K562 (cell line): ENCODE data around the gene ERRFI1. TPM values are rescaled to one million over a fixed set of nuclear protein-coding genes. Genes with fewer than 3 reads are reported as not detected.

ENCODE experiments used
- ATAC-seq: fragments of 200-7000 bp; cut with Tn5 transposase; 3 replicates; pipeline ENCODE4 v1.9.1; 2020; ENCODE audit warnings: moderate library complexity
- BruUV-seq: library from RNA; stranded (reverse); fragments of 400-500 nt; replicated peaks from 2 replicates; lab custom pipeline; 2021; lab: Mats Ljungman, UMichigan
- CTCF ChIA-PET: fragments of 300-600 bp; formaldehyde crosslinking; extraction: SDS; loops from one replicate; lab custom pipeline; 2021; ENCODE audit warnings: low intra/inter-chr PET ratio; lab: Yijun Ruan, JAX
- POLR2A ChIA-PET: fragments of 300-600, 350-650 bp; sonication (Branson Sonifier 250); formaldehyde crosslinking; extraction: SDS; loops from one replicate; lab custom pipeline; 2021; ENCODE audit warnings: antibody characterized with exemption, inconsistent platforms; lab: Yijun Ruan, JAX
- DNase-seq, 4 experiments: peaks; one replicate each; pipeline versions ENCODE4 v3.0.0 to v3.0.0-alpha.2; 2011 to 2018; ENCODE audit warnings: low spot score in 3 of 4, mixed read lengths in 3 of 4; ENCODE audit errors: extremely low read depth in 1 of 4
- FAIRE-seq: peaks from 2 replicates; lab custom pipeline; 2011; peaks lifted over from hg19 to GRCh38; lab: Jason Lieb, UNC
- H2AFZ ChIP-seq: 2 replicates; pipeline ENCODE4 v1.6.0; 2011; ENCODE audit warnings: low read depth, low read length, control low read depth, inconsistent platforms
- H3K27ac ChIP-seq: fragments of 200-600 bp; 3 replicates; pipeline ENCODE4 v1.8.0; 2011; ENCODE audit warnings: low read depth, mild to moderate bottlenecking, control low read depth, inconsistent platforms, low read length, moderate library complexity, mixed read lengths; ENCODE audit errors: extremely low read depth
- H3K27me3 ChIP-seq, 2 experiments: fragments of 300-600 bp in 1 of 2; 2 replicates in 1 of 2; 3 replicates in 1 of 2; pipeline versions ENCODE4 v1.6.0 to v1.8.0; 2011; ENCODE audit warnings: inconsistent platforms in 2 of 2, low read length in 2 of 2, mild to moderate bottlenecking in 1 of 2, mixed read lengths in 1 of 2, moderate library complexity in 1 of 2; ENCODE audit not compliant: control insufficient read depth in 2 of 2, insufficient read depth in 2 of 2
- H3K36me3 ChIP-seq: fragments of 300-600 bp; 3 replicates; pipeline ENCODE4 v1.8.0; 2011; ENCODE audit warnings: mild to moderate bottlenecking, low read length, inconsistent platforms; ENCODE audit not compliant: control insufficient read depth, insufficient read depth
- H3K4me1 ChIP-seq, 2 experiments: fragments of 200-600 bp in 1 of 2; replicated peaks in 1 of 2; 2 replicates in 1 of 2; 3 replicates in 1 of 2; pipeline versions ENCODE4 v1.5.1 to v1.8.0; 2011; ENCODE audit warnings: inconsistent platforms in 2 of 2, low read length in 2 of 2, mild to moderate bottlenecking in 1 of 2, mixed read lengths in 1 of 2, moderate library complexity in 1 of 2; ENCODE audit not compliant: control insufficient read depth in 2 of 2, insufficient read depth in 2 of 2
- H3K4me2 ChIP-seq: 2 replicates; pipeline ENCODE4 v1.6.1; 2011; ENCODE audit warnings: low read length, control low read depth, inconsistent platforms, mixed read lengths; ENCODE audit not compliant: insufficient read depth
- H3K4me3 ChIP-seq: fragments of 200-600 bp; sonication (generic), shearing (Covaris generic); 2 replicates; pipeline ENCODE4 v1.5.1; 2016; ENCODE audit warnings: control low read depth, inconsistent platforms
- H3K79me2 ChIP-seq: fragments of 200-600 bp; 3 replicates; pipeline ENCODE4 v1.8.0; 2011; ENCODE audit warnings: low read length, inconsistent platforms; ENCODE audit not compliant: control insufficient read depth, insufficient read depth
- H3K9ac ChIP-seq, 2 experiments: 2 replicates each; pipeline versions ENCODE4 v1.6.0 to v1.6.1; 2011; ENCODE audit warnings: low read depth in 2 of 2, low read length in 2 of 2, control low read depth in 1 of 2, inconsistent platforms in 1 of 2, mild to moderate bottlenecking in 1 of 2, mixed read lengths in 1 of 2; ENCODE audit not compliant: insufficient read depth in 1 of 2
- H3K9me1 ChIP-seq: one replicate; pipeline ENCODE4 v1.6.0; 2011; ENCODE audit warnings: inconsistent platforms, mild to moderate bottlenecking, low read length, moderate library complexity; ENCODE audit not compliant: control insufficient read depth, insufficient read depth
- H3K9me3 ChIP-seq: replicated peaks from 2 replicates; pipeline ENCODE4 v1.5.1; 2011; ENCODE audit warnings: low read depth, low read length, inconsistent platforms; ENCODE audit not compliant: control insufficient read depth, insufficient read depth
- H4K20me1 ChIP-seq: replicated peaks from 2 replicates; pipeline ENCODE4 v1.6.1; 2011; ENCODE audit warnings: low read length, inconsistent platforms, mixed read lengths; ENCODE audit not compliant: control insufficient read depth, insufficient read depth
- FOXK1 ChIP-seq: sonication (generic); formaldehyde crosslinking; IDR thresholded peaks from 2 replicates; pipeline ENCODE4 v1.8.0; 2022; ENCODE audit warnings: missing genetic modification reagents, mild to moderate bottlenecking, borderline replicate concordance
- FOXM1 ChIP-seq, 2 experiments: fragments of 450-650 bp in 1 of 2; sonication (generic) in 1 of 2; formaldehyde crosslinking in 1 of 2; IDR thresholded peaks; 2 replicates each; pipeline versions ENCODE4 v1.6.1 to v1.9.0; 2017 to 2022; ENCODE audit warnings: low read depth in 2 of 2, mild to moderate bottlenecking in 2 of 2, missing genetic modification reagents in 1 of 2, moderate library complexity in 1 of 2
- RFX7 ChIP-seq: fragments of 250-450 bp; sonication (Bioruptor Pico); IDR thresholded peaks from 2 replicates; pipeline ENCODE4 v1.5.1; 2021; ENCODE audit warnings: mild to moderate bottlenecking
- TFAM ChIP-seq: fragments of 250-450 bp; sonication (Bioruptor Pico); conservative IDR thresholded peaks from 2 replicates; pipeline ENCODE4 v1.5.0; 2021; ENCODE audit warnings: mild to moderate bottlenecking, moderate library complexity
- ZFP30 ChIP-seq: fragments of 250-450 bp; sonication (Bioruptor Pico); IDR thresholded peaks from 2 replicates; pipeline ENCODE4 v1.8.0; 2022; ENCODE audit warnings: moderate library complexity, mild to moderate bottlenecking, inconsistent platforms, borderline replicate concordance
- ZNF197 ChIP-seq: fragments of 200-800 bp; sonication (Bioruptor generic); IDR thresholded peaks from 2 replicates; pipeline ENCODE4 v1.6.1; 2016; ENCODE audit warnings: low read depth, missing genetic modification characterization, missing compliant biosample characterization
- WGBS: fragments of 100-300 bp; shearing (Covaris generic); methylation state at CpG from one replicate; pipeline ENCODE4 v1.1.6; 2016; ENCODE audit warnings: low coverage, mixed read lengths; ENCODE audit not compliant: insufficient coverage; ENCODE audit errors: missing lambda C conversion rate; 5-methylcytosine and 5-hydroxymethylcytosine counted together
- in situ Hi-C: fragments of 300-500 bp; cut with MboI; formaldehyde crosslinking; loops from 4 replicates; pipeline ENCODE4 v1.15.0; 2018; ENCODE audit warnings: inconsistent platforms, mixed read lengths
- intact Hi-C: fragments of 100-400 bp; cut with micrococcal nuclease; formaldehyde crosslinking; loops from 2 replicates; pipeline ENCODE4 v1.14.2; 2022
- polyA plus RNA-seq, 8 experiments: library from polyadenylated mRNA; depleted of rRNA in 4 of 8; stranded (reverse) in 5 of 8; unstranded in 3 of 8; fragments of >200 nt; fragmentation: Nextera tagmentation in 2 of 8; fragmentation: Illumina TruSeq in 1 of 8; extraction: Ambion mirVana in 2 of 8; extraction: Trizol in 1 of 8; gene quantifications; 2 replicates each; pipeline versions ENCODE4 v1.2.1 to v1.2.3, GENCODE V29; 2011 to 2014; ENCODE audit warnings: inconsistent platforms in 1 of 8, missing spikeins in 1 of 8
- total RNA-seq, 7 experiments: library from RNA; depleted of rRNA in 6 of 7; stranded (reverse); fragments of >200 nt in 6 of 7; fragmentation: Illumina TruSeq in 2 of 7; extraction: Trizol in 2 of 7; gene quantifications; 2 replicates each; pipeline versions ENCODE4 v1.2.1 to v1.2.3, GENCODE V29; 2011 to 2021; ENCODE audit warnings: low replicate concordance in 1 of 7
- TF ChIP-seq, protein P1 (sequence below): sonication (generic); formaldehyde crosslinking; IDR thresholded peaks from 2 replicates; pipeline ENCODE4 v1.8.1; 2023; ENCODE audit warnings: mild to moderate bottlenecking, missing genetic modification reagents

Gene ERRFI1
- total and polyA plus RNA-seq, 9 of the 15 experiments (the other 6 are each of a cell fraction or from before 2014, with no cell fraction given), result 0.67 to 4.4 (median 1.1) TPM

GRCh38 chr1:8053878-8054567 is 27.9 kb upstream of the ERRFI1 start:
- no peak for DNase-seq
- no peak for ATAC-seq
- no peak for FAIRE-seq
- H3K4me3 ChIP-seq, result no peak overlapping the region
- H3K79me2 ChIP-seq, result no peaks in the 10 kb centered on the region
- POLR2A ChIA-PET, result no interaction called here
- no peak overlapping the region for H3K9ac ChIP-seq
- peaks cover 15 to 37% of the 10 kb centered on the region in 2 experiments for H3K27me3 ChIP-seq
- H3K9me3 ChIP-seq, result no peaks in the 10 kb centered on the region
- H3K9me1 ChIP-seq, result no peaks in the 10 kb centered on the region
- BruUV-seq, result no TSS peak
- no peak overlapping the region for H2AFZ ChIP-seq
- TF ChIP-seq ZFP30 (CRISPR knock-in tag) (no peak), FOXM1 (IDR thresholded peaks at IDR 0.05; ENCODE audit: low read depth) (no peak), FOXM1 (CRISPR knock-in tag; IDR thresholded peaks at IDR 0.05; ENCODE audit: low read depth) (no peak), FOXK1 (CRISPR knock-in tag) (no peak), ZNF197 (CRISPR knock-in tag) (no peak), RFX7 (CRISPR knock-in tag) (no peak), TFAM (CRISPR knock-in tag) (no peak)
- TF ChIP-seq, protein P1, sequence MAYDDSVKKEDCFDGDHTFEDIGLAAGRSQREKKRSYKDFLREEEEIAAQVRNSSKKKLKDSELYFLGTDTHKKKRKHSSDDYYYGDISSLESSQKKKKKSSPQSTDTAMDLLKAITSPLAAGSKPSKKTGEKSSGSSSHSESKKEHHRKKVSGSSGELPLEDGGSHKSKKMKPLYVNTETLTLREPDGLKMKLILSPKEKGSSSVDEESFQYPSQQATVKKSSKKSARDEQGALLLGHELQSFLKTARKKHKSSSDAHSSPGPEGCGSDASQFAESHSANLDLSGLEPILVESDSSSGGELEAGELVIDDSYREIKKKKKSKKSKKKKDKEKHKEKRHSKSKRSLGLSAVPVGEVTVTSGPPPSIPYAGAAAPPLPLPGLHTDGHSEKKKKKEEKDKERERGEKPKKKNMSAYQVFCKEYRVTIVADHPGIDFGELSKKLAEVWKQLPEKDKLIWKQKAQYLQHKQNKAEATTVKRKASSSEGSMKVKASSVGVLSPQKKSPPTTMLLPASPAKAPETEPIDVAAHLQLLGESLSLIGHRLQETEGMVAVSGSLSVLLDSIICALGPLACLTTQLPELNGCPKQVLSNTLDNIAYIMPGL (CRISPR knock-in tag), result no peak
- H3K36me3 ChIP-seq, result no peaks in the 10 kb centered on the region
- in situ Hi-C loops, result no loop called here
- CTCF ChIA-PET, result no interaction called here
- H3K27ac ChIP-seq, result no peak overlapping the region
- no peaks in the 10 kb centered on the region; the same call in 1 of the 2 replicates for H4K20me1 ChIP-seq
- intact Hi-C loops, result no loop called here
- H3K4me2 ChIP-seq, result no peak overlapping the region
- under 1% methylated on average over 5 of the region's 5 CpGs for WGBS
- no peaks in the 10 kb centered on the region for H3K4me1 ChIP-seq
